PC-9 (cell line): ENCODE measurements around the gene GPR173. TPM values are rescaled to one million over a fixed set of nuclear protein-coding genes. Genes with fewer than 3 reads are reported as not detected.

Experiments used
- BruUV-seq: library from RNA; stranded (reverse); fragments of 400-500 nt; replicated peaks from 2 replicates; lab custom pipeline; 2021; lab: Mats Ljungman, UMichigan
- CTCF ChIA-PET: fragments of 300-600 bp; sonication (Branson Sonifier 250); formaldehyde crosslinking; loops from one replicate; lab custom pipeline; 2022; ENCODE audit warnings: antibody characterized with exemption; lab: Charles Lee
- POLR2A ChIA-PET: fragments of 300-600 bp; sonication (Branson Sonifier 250); formaldehyde crosslinking; loops from one replicate; lab custom pipeline; 2022; ENCODE audit warnings: antibody characterized with exemption; ENCODE audit not compliant: unreplicated experiment; lab: Charles Lee
- DNase-seq, 2 experiments: peaks; one replicate each; pipeline versions ENCODE4 v3.0.0 to v3.0.0-alpha.2; 2015 to 2022; ENCODE audit warnings: mixed read lengths in 1 of 2
- H2AFZ ChIP-seq: fragments of 200-600 bp; sonication (generic); 2 replicates; pipeline ENCODE4 v1.8.1; 2017; ENCODE audit warnings: antibody characterized with exemption
- H3F3A ChIP-seq: fragments of 200-600 bp; sonication (generic); 2 replicates; pipeline ENCODE4 v1.8.1; 2017; ENCODE audit warnings: antibody characterized with exemption, mild to moderate bottlenecking, low read depth; ENCODE audit not compliant: insufficient read depth
- H3K27ac ChIP-seq: fragments of 200-600 bp; sonication (generic); 2 replicates; pipeline ENCODE4 v1.6.1; 2016; ENCODE audit warnings: mixed run types
- H3K27me3 ChIP-seq: fragments of 200-600 bp; sonication (generic); 2 replicates; pipeline ENCODE4 v1.6.1; 2016; ENCODE audit warnings: low read depth, mixed run types; ENCODE audit not compliant: insufficient read depth
- H3K36me3 ChIP-seq: fragments of 200-600 bp; sonication (generic); 2 replicates; pipeline ENCODE4 v1.6.1; 2016; ENCODE audit warnings: low read depth, mixed run types
- H3K4me1 ChIP-seq: fragments of 200-600 bp; sonication (generic); replicated peaks from 2 replicates; pipeline ENCODE4 v1.6.1; 2016; ENCODE audit warnings: mixed run types; ENCODE audit not compliant: insufficient read depth
- H3K4me2 ChIP-seq: fragments of 200-600 bp; sonication (generic); 2 replicates; pipeline ENCODE4 v1.6.1; 2017; ENCODE audit warnings: mixed run types
- H3K4me3 ChIP-seq: fragments of 200-600 bp; sonication (generic); 2 replicates; pipeline ENCODE4 v1.6.1; 2016; ENCODE audit warnings: mixed run types
- H3K79me2 ChIP-seq: fragments of 200-600 bp; sonication (generic); 2 replicates; pipeline ENCODE4 v1.6.1; 2017; ENCODE audit warnings: low read depth, mixed run types
- H3K9me2 ChIP-seq: fragments of 200-600 bp; sonication (generic); 2 replicates; pipeline ENCODE4 v1.8.1; 2017; ENCODE audit warnings: mild to moderate bottlenecking; ENCODE audit not compliant: insufficient read depth
- H3K9me3 ChIP-seq: fragments of 200-600 bp; sonication (generic); 2 replicates; pipeline ENCODE4 v1.8.1; 2016; ENCODE audit warnings: low read depth; ENCODE audit not compliant: insufficient read depth
- H4K20me1 ChIP-seq: fragments of 200-600 bp; sonication (generic); 2 replicates; pipeline ENCODE4 v1.8.1; 2017; ENCODE audit not compliant: insufficient read depth
- CTCF ChIP-seq: fragments of 200-600 bp; sonication (generic); conservative IDR thresholded peaks from 2 replicates; pipeline ENCODE4 v1.6.1; 2017; ENCODE audit warnings: mixed run types, antibody characterized with exemption, mild to moderate bottlenecking, moderate library complexity
- EZH2 ChIP-seq: fragments of 200-600 bp; sonication (generic); IDR thresholded peaks from 2 replicates; pipeline ENCODE4 v1.8.0; 2017; ENCODE audit warnings: antibody characterized with exemption, low read depth
- intact Hi-C: fragments of 100-400 bp; cut with micrococcal nuclease; formaldehyde crosslinking; loops from one replicate; pipeline ENCODE4 v1.10.0; 2022; ENCODE audit not compliant: unreplicated experiment
- total RNA-seq: library from RNA; stranded (reverse); gene quantifications from 2 replicates; pipeline ENCODE4 v1.2.3, GENCODE V29; 2021

GPR173 gene
- total RNA-seq, 1 experiment from 2014 or later, result 5.1 TPM

GRCh38 chrX:53071604-53072417 lies 23.2 kb downstream of the GPR173 start:
- H3K79me2 ChIP-seq, result no peaks in the 10 kb centered on the region
- no peaks in the 10 kb centered on the region for H4K20me1 ChIP-seq
- H3F3A ChIP-seq, result no peaks in the 10 kb centered on the region
- no peaks in the 10 kb centered on the region for H3K36me3 ChIP-seq
- CTCF ChIA-PET, result interaction anchor here (0.6 to 0.7 kb wide), 3 partner anchors 24 to 1005 kb away, joined by 3 to 4 read pairs (median 4); no protein-coding TSS in a partner anchor
- DNase-seq, result peak in 1 of 2 experiments; percentile 64
- intact Hi-C loops, result loop anchor here (1.0 kb wide), 1 partner anchor 17 kb away; no protein-coding TSS in a partner anchor
- H3K9me2 ChIP-seq, result no peaks in the 10 kb centered on the region
- H3K27me3 ChIP-seq, result no peaks in the 10 kb centered on the region
- POLR2A ChIA-PET, result interaction anchor here (0.7 kb wide), 1 partner anchor 193 kb away, joined by 11 read pairs; no protein-coding TSS in a partner anchor
- H3K27ac ChIP-seq, result no peak overlapping the region
- no TSS peak for BruUV-seq
- H2AFZ ChIP-seq, result peak overlapping the region; percentile 64; the same call in 1 of the 2 replicates
- no peaks in the 10 kb centered on the region for H3K9me3 ChIP-seq
- H3K4me1 ChIP-seq, result no peaks in the 10 kb centered on the region
- H3K4me3 ChIP-seq, result peak overlapping the region; percentile 49; the same call in 1 of the 2 replicates
- no peak for TF ChIP-seq EZH2
- peak; percentile 60 for TF ChIP-seq CTCF
- H3K4me2 ChIP-seq, result peak overlapping the region; percentile 64

GRCh38 chrX:53072418-53073114 lies 24.0 kb downstream of the GPR173 start:
- H4K20me1 ChIP-seq, result no peaks in the 10 kb centered on the region
- H3K36me3 ChIP-seq, result no peaks in the 10 kb centered on the region
- ChIA-PET CTCF (interaction anchor here (0.6 to 0.7 kb wide), 3 partner anchors 25 to 1005 kb away, joined by 3 to 4 read pairs (median 4); no protein-coding TSS in a partner anchor), POLR2A (interaction anchor here (0.7 kb wide), 1 partner anchor 192 kb away, joined by 11 read pairs; no protein-coding TSS in a partner anchor)
- H3K9me2 ChIP-seq, result no peaks in the 10 kb centered on the region
- no peaks in the 10 kb centered on the region for H3F3A ChIP-seq
- H3K9me3 ChIP-seq, result no peaks in the 10 kb centered on the region
- 0 out of 2 replicates have a peak overlapping the region, but pooled peaks have one; percentile 64 for H2AFZ ChIP-seq
- TF ChIP-seq EZH2, result no peak
- no peak for TF ChIP-seq CTCF
- H3K4me3 ChIP-seq, result peak overlapping the region; percentile 49; the same call in 1 of the 2 replicates
- H3K4me2 ChIP-seq, result peak overlapping the region; percentile 64; the same call in 1 of the 2 replicates
- no peak for DNase-seq
- H3K79me2 ChIP-seq, result no peaks in the 10 kb centered on the region
- no peaks in the 10 kb centered on the region for H3K27me3 ChIP-seq
- intact Hi-C loops, result no loop called here
- H3K27ac ChIP-seq, result no peak overlapping the region
- no TSS peak for BruUV-seq
- no peaks in the 10 kb centered on the region for H3K4me1 ChIP-seq

- Histone ChIP-seq H3K4me2 (no peak overlapping the region), H3K36me3 (no peaks in the 10 kb centered on the region), H3K27ac (no peak overlapping the region), H3K9me2 (no peaks in the 10 kb centered on the region), H3K79me2 (no peaks in the 10 kb centered on the region), H3F3A (no peaks in the 10 kb centered on the region), H3K4me1 (no peaks in the 10 kb centered on the region), H2AFZ (no peak overlapping the region), H3K9me3 (no peaks in the 10 kb centered on the region), H4K20me1 (no peaks in the 10 kb centered on the region), H3K4me3 (no peak overlapping the region), H3K27me3 (no peaks in the 10 kb centered on the region)
- CTCF ChIA-PET, result interaction anchor here (0.6 kb wide), 2 partner anchors 554 to 1432 kb away, joined by 3 to 5 read pairs; no protein-coding TSS in a partner anchor
- intact Hi-C loops, result no loop called here
- POLR2A ChIA-PET, result no interaction called here
- TF ChIP-seq EZH2 (no peak), CTCF (no peak)
- no TSS peak for BruUV-seq
- DNase-seq, result no peak
Measured at GRCh38 chrX:53073115-53073586, 24.6 kb downstream of the GPR173 start.
